Peyer's patch (tissue), 4 donors: ENCODE measurements around the gene MPPED1. TPM values are rescaled to one million over a fixed set of nuclear protein-coding genes. Genes with fewer than 3 reads are reported as not detected.

Experiments used
- DNase-seq, 3 donors: peaks; one replicate each; pipeline ENCODE4 v3.0.0-alpha.2; 2017 to 2019
- H3K27ac ChIP-seq, 4 donors: fragments of 200-600 bp; sonication (generic); one replicate each; pipeline ENCODE4 v1.5.1; 2016 to 2019
- H3K27me3 ChIP-seq, 2 donors: fragments of 200-600 bp; sonication (generic); one replicate each; pipeline ENCODE4 v1.5.1; 2019
- H3K36me3 ChIP-seq, 3 donors: fragments of 200-600 bp; sonication (generic); one replicate each; pipeline ENCODE4 v1.5.1; 2016 to 2019
- H3K4me1 ChIP-seq, 4 donors: fragments of 200-600 bp; sonication (generic); one replicate each; pipeline ENCODE4 v1.5.1; 2016 to 2019
- H3K4me3 ChIP-seq, 4 donors: fragments of 200-600 bp; sonication (generic); 1 replicate in 3 of 4; 2 replicates in 1 of 4; pipeline ENCODE4 v1.5.1; 2016 to 2019; ENCODE audit warnings: mild to moderate bottlenecking in 1 of 4
- H3K9me3 ChIP-seq, 4 donors: fragments of 200-600 bp; sonication (generic); one replicate each; pipeline ENCODE4 v1.5.1; 2016 to 2019; ENCODE audit warnings: mild to moderate bottlenecking in 1 of 4
- CTCF ChIP-seq, 6 experiments: fragments of 450-650 bp in 4 of 6; fragments of 200-600 bp in 2 of 6; sonication (generic) in 1 of 6; IDR thresholded peaks; one replicate each; pipeline ENCODE4 v1.5.1; 2017 to 2019; ENCODE audit warnings: antibody characterized with exemption in 6 of 6, mild to moderate bottlenecking in 3 of 6, moderate library complexity in 1 of 6
- POLR2A ChIP-seq, 2 donors: fragments of 450-650 bp; IDR thresholded peaks; one replicate each; pipeline ENCODE4 v1.5.1; 2017; ENCODE audit warnings: antibody characterized with exemption in 2 of 2, mild to moderate bottlenecking in 2 of 2, moderate library complexity in 2 of 2
- total RNA-seq, 4 donors: library from RNA; depleted of rRNA; stranded (reverse); fragments of >200 nt; gene quantifications; one replicate each; pipeline ENCODE4 v1.1.0, GENCODE V29; 2016

Gene MPPED1
- total RNA-seq, 4 donors from 2014 or later = not detected

- DNase-seq = no peak
- Histone ChIP-seq H3K27me3 (no peaks in the 10 kb centered on the region), H3K27ac (no peak overlapping the region), H3K9me3 (no peaks in the 10 kb centered on the region), H3K36me3 (no peaks in the 10 kb centered on the region), H3K4me1 (no peaks in the 10 kb centered on the region), H3K4me3 (no peak overlapping the region)
- TF ChIP-seq CTCF (IDR thresholded peaks at IDR 0.05) (no peak), POLR2A (IDR thresholded peaks at IDR 0.05) (no peak)
Observed at GRCh38 chr22:43500792-43501785, 89.3 kb downstream of the MPPED1 start.

GRCh38 chr22:43501878-43502277 is 90.1 kb downstream of the MPPED1 start:
- no peaks in the 10 kb centered on the region for H3K4me1 ChIP-seq
- no peaks in the 10 kb centered on the region for H3K9me3 ChIP-seq
- no peak for DNase-seq
- no peak for TF ChIP-seq POLR2A (IDR thresholded peaks at IDR 0.05)
- no peak for TF ChIP-seq CTCF (IDR thresholded peaks at IDR 0.05)
- no peaks in the 10 kb centered on the region for H3K36me3 ChIP-seq
- no peaks in the 10 kb centered on the region for H3K27me3 ChIP-seq
- H3K27ac ChIP-seq = no peak overlapping the region
- H3K4me3 ChIP-seq = no peak overlapping the region

GRCh38 chr22:43502306-43502874 is 90.6 kb downstream of the MPPED1 start:
- DNase-seq = no peak

GRCh38 chr22:43504068-43504467 is 92.3 kb downstream of the MPPED1 start:
- DNase-seq = no peak
- no peaks in the 10 kb centered on the region for H3K27me3 ChIP-seq
- TF ChIP-seq CTCF (IDR thresholded peaks at IDR 0.05) = no peak
- no peak for TF ChIP-seq POLR2A (IDR thresholded peaks at IDR 0.05)
- H3K4me3 ChIP-seq = no peak overlapping the region
- no peak overlapping the region for H3K27ac ChIP-seq
- no peaks in the 10 kb centered on the region for H3K36me3 ChIP-seq
- H3K9me3 ChIP-seq = no peaks in the 10 kb centered on the region
- no peaks in the 10 kb centered on the region for H3K4me1 ChIP-seq

More at GRCh38 chr22:43502306-43502874, 90.6 kb downstream of the MPPED1 start:
- no peaks in the 10 kb centered on the region for H3K36me3 ChIP-seq
- no peaks in the 10 kb centered on the region for H3K4me1 ChIP-seq
- TF ChIP-seq POLR2A (IDR thresholded peaks at IDR 0.05) = no peak
- no peak for TF ChIP-seq CTCF (IDR thresholded peaks at IDR 0.05)
- H3K27ac ChIP-seq = no peak overlapping the region
- no peak overlapping the region for H3K4me3 ChIP-seq
- H3K27me3 ChIP-seq = no peaks in the 10 kb centered on the region
- no peaks in the 10 kb centered on the region for H3K9me3 ChIP-seq

- Histone ChIP-seq H3K27ac (no peak overlapping the region), H3K4me1 (no peaks in the 10 kb centered on the region), H3K4me3 (no peak overlapping the region), H3K9me3 (no peaks in the 10 kb centered on the region), H3K36me3 (no peaks in the 10 kb centered on the region), H3K27me3 (no peaks in the 10 kb centered on the region)
- no peak for DNase-seq
- TF ChIP-seq CTCF (IDR thresholded peaks at IDR 0.05) = no peak
Observed at GRCh38 chr22:43504666-43505261, 93.0 kb downstream of the MPPED1 start.
